ENCODE results near the gene FRMD8. TPM values are rescaled to one million over a fixed set of nuclear protein-coding genes. Genes with fewer than 3 reads are reported as not detected.

Gene FRMD8
- polyA plus RNA-seq, 1 donor from 2014 or later = 22.2 TPM

GRCh38 chr11:65362966-65363365 is 23.5 kb upstream of the FRMD8 start:
- H3K9me2 ChIP-seq (ENCODE audit: insufficient read depth, low read length) = no peaks in the 10 kb centered on the region
- no peaks in the 10 kb centered on the region for H4K20me1 ChIP-seq (ENCODE audit: insufficient read depth)
- no peaks in the 10 kb centered on the region for H3K9me3 ChIP-seq (ENCODE audit: low read length)
- H2AFZ ChIP-seq (ENCODE audit: low read depth, low read length) = no peak overlapping the region
- H3K27me3 ChIP-seq (ENCODE audit: insufficient read depth, low read depth, low read length) = no peaks in the 10 kb centered on the region
- H3K36me3 ChIP-seq (ENCODE audit: insufficient read depth, low read length) = no peaks in the 10 kb centered on the region
- H3K79me2 ChIP-seq (replicated peaks; ENCODE audit: insufficient read depth, low read length) = peaks cover 14% of the 10 kb centered on the region
- no peaks in the 10 kb centered on the region for H3F3A ChIP-seq (ENCODE audit: insufficient read depth, low read length, poor library complexity, severe bottlenecking)
- H3K4me3 ChIP-seq (ENCODE audit: low read length) = no peak overlapping the region
- TF ChIP-seq EP300 (conservative IDR thresholded peaks at IDR 0.05; ENCODE audit: poor library complexity, severe bottlenecking) (no peak), POLR2AphosphoS5 (IDR thresholded peaks at IDR 0.05) (no peak), RAD21 (conservative IDR thresholded peaks at IDR 0.05) (no peak), SMC3 (conservative IDR thresholded peaks at IDR 0.05; ENCODE audit: poor library complexity) (no peak), TAF1 (IDR thresholded peaks at IDR 0.05; ENCODE audit: low read depth) (no peak), REST (IDR thresholded peaks at IDR 0.05; ENCODE audit: borderline replicate concordance) (no peak), MXI1 (conservative IDR thresholded peaks at IDR 0.05; ENCODE audit: poor library complexity, severe bottlenecking) (no peak), EZH2 (IDR thresholded peaks at IDR 0.05; ENCODE audit: borderline replicate concordance, insufficient read depth, low read length, poor library complexity, severe bottlenecking) (no peak), CTCF (IDR thresholded peaks at IDR 0.05; ENCODE audit: poor library complexity, severe bottlenecking) (no peak)
- H3K4me2 ChIP-seq (ENCODE audit: low read length) = no peak overlapping the region
- H3K27ac ChIP-seq (ENCODE audit: low read length) = no peak overlapping the region
- H3K9ac ChIP-seq (ENCODE audit: low read length) = no peak overlapping the region

GRCh38 chr11:65363770-65364169 is 22.7 kb upstream of the FRMD8 start:
- no peak overlapping the region for H3K4me2 ChIP-seq (ENCODE audit: low read length)
- H3K79me2 ChIP-seq (replicated peaks; ENCODE audit: insufficient read depth, low read length) = peaks cover 12% of the 10 kb centered on the region
- no peak overlapping the region for H3K27ac ChIP-seq (ENCODE audit: low read length)
- no peak overlapping the region for H3K9ac ChIP-seq (ENCODE audit: low read length)
- no peak for TF ChIP-seq EZH2 (IDR thresholded peaks at IDR 0.05; ENCODE audit: borderline replicate concordance, insufficient read depth, low read length, poor library complexity, severe bottlenecking)
- no peak for TF ChIP-seq RAD21 (conservative IDR thresholded peaks at IDR 0.05)
- TF ChIP-seq POLR2AphosphoS5 (IDR thresholded peaks at IDR 0.05) = no peak
- TF ChIP-seq CTCF (IDR thresholded peaks at IDR 0.05; ENCODE audit: poor library complexity, severe bottlenecking) = no peak
- H3K27me3 ChIP-seq (ENCODE audit: insufficient read depth, low read depth, low read length) = no peaks in the 10 kb centered on the region
- no peaks in the 10 kb centered on the region for H3K9me2 ChIP-seq (ENCODE audit: insufficient read depth, low read length)
- H2AFZ ChIP-seq (ENCODE audit: low read depth, low read length) = no peak overlapping the region
- no peak overlapping the region for H3K4me3 ChIP-seq (ENCODE audit: low read length)
- H4K20me1 ChIP-seq (ENCODE audit: insufficient read depth) = no peaks in the 10 kb centered on the region
- H3F3A ChIP-seq (ENCODE audit: insufficient read depth, low read length, poor library complexity, severe bottlenecking) = no peaks in the 10 kb centered on the region
- no peaks in the 10 kb centered on the region for H3K36me3 ChIP-seq (ENCODE audit: insufficient read depth, low read length)
- H3K9me3 ChIP-seq (ENCODE audit: low read length) = no peaks in the 10 kb centered on the region

Measured in neural cell (in vitro differentiated cells).